Coronary artery (tissue), 2 donors: Measurements from ENCODE around the gene DYNLRB2.

Experiments used
- DNase-seq: peaks from one replicate; pipeline ENCODE4 v3.0.0-alpha.2; 2017; ENCODE audit warnings: low spot score
- H3K27ac ChIP-seq, 2 donors: fragments of 200-600 bp; sonication (generic); one replicate each; pipeline ENCODE4 v1.5.1; 2016 to 2019
- H3K4me3 ChIP-seq: fragments of 200-600 bp; sonication (generic); 2 replicates; pipeline ENCODE4 v1.5.1; 2016; ENCODE audit warnings: mild to moderate bottlenecking, moderate library complexity
- CTCF ChIP-seq: fragments of 200-600 bp; sonication (generic); IDR thresholded peaks from one replicate; pipeline ENCODE4 v1.5.1; 2019; ENCODE audit warnings: antibody characterized with exemption

The DYNLRB2 gene

GRCh38 chr16:80563066-80563465 is 22.3 kb downstream of the DYNLRB2 start:
- Histone ChIP-seq H3K4me3 (no peak overlapping the region), H3K27ac (no peak overlapping the region)
- no peak for DNase-seq
- no peak for TF ChIP-seq CTCF

- no peak for TF ChIP-seq CTCF
- no peak for DNase-seq
- Histone ChIP-seq H3K4me3 (no peak overlapping the region), H3K27ac (no peak overlapping the region)
These were observed 23.6 kb downstream of the DYNLRB2 start for GRCh38 chr16:80564394-80564793.

GRCh38 chr16:80569440-80570105 is 28.8 kb downstream of the DYNLRB2 start:
- TF ChIP-seq CTCF = no peak

GRCh38 chr16:80570106-80570478 is 29.3 kb downstream of the DYNLRB2 start:
- no peak for TF ChIP-seq CTCF
- H3K27ac ChIP-seq = no peak overlapping the region
- DNase-seq = no peak
- H3K4me3 ChIP-seq = no peak overlapping the region

More at GRCh38 chr16:80569440-80570105, 28.8 kb downstream of the DYNLRB2 start:
- DNase-seq = no peak
- Histone ChIP-seq H3K4me3 (no peak overlapping the region), H3K27ac (no peak overlapping the region)

- no peak overlapping the region for H3K27ac ChIP-seq
- TF ChIP-seq CTCF = no peak
- H3K4me3 ChIP-seq = no peak overlapping the region
- no peak for DNase-seq
These were observed 32.9 kb downstream of the DYNLRB2 start for GRCh38 chr16:80573700-80574120.

GRCh38 chr16:80576343-80576912 is 35.6 kb downstream of the DYNLRB2 start:
- no peak for DNase-seq
- H3K27ac ChIP-seq = no peak overlapping the region
- no peak overlapping the region for H3K4me3 ChIP-seq
- no peak for TF ChIP-seq CTCF
